Measurements from ENCODE around the gene PLEKHM3.

Gene PLEKHM3

GRCh38 chr2:208025037-208025813 is at the start of gene PLEKHM3:
Gene PLEKHM3 (minus strand): TSS chr2:208025527. CDS start chr2:208001639, 23,888 bp downstream.
- peak; percentile 82 for DNase-seq (ENCODE audit: low spot score)

- no peak for DNase-seq (ENCODE audit: low spot score)
Measured at GRCh38 chr2:208074610-208075356, 49.5 kb upstream of the PLEKHM3 start.

GRCh38 chr2:208072250-208072892 is 47.0 kb upstream of the PLEKHM3 start:
- DNase-seq (ENCODE audit: low spot score) = peak; percentile 53

- DNase-seq (ENCODE audit: low spot score) = no peak
Measured at GRCh38 chr2:208069186-208069585, 43.9 kb upstream of the PLEKHM3 start.

GRCh38 chr2:208066016-208066415 is 40.7 kb upstream of the PLEKHM3 start:
- no peak for DNase-seq (ENCODE audit: low spot score)

- no peak for DNase-seq (ENCODE audit: low spot score)
Measured at GRCh38 chr2:208065476-208065875, 40.1 kb upstream of the PLEKHM3 start.

- DNase-seq (ENCODE audit: low spot score) = no peak
Measured at GRCh38 chr2:208064220-208064961, 39.1 kb upstream of the PLEKHM3 start.

GRCh38 chr2:208062961-208063360 is 37.6 kb upstream of the PLEKHM3 start:
- DNase-seq (ENCODE audit: low spot score) = no peak

GRCh38 chr2:208062113-208062512 is 36.8 kb upstream of the PLEKHM3 start:
- no peak for DNase-seq (ENCODE audit: low spot score)

GRCh38 chr2:208057108-208057507 is 31.8 kb upstream of the PLEKHM3 start:
- DNase-seq (ENCODE audit: low spot score) = no peak

GRCh38 chr2:208049441-208049840 is 24.1 kb upstream of the PLEKHM3 start:
- no peak for DNase-seq (ENCODE audit: low spot score)

- DNase-seq (ENCODE audit: low spot score) = no peak
Measured at GRCh38 chr2:208049006-208049405, 23.7 kb upstream of the PLEKHM3 start.

GRCh38 chr2:208047840-208048239 is 22.5 kb upstream of the PLEKHM3 start:
- no peak for DNase-seq (ENCODE audit: low spot score)

GRCh38 chr2:208046686-208047085 is 21.4 kb upstream of the PLEKHM3 start:
- no peak for DNase-seq (ENCODE audit: low spot score)

- DNase-seq (ENCODE audit: low spot score) = no peak
Measured at GRCh38 chr2:208042450-208042849, 17.1 kb upstream of the PLEKHM3 start.

GRCh38 chr2:208042041-208042440 is 16.7 kb upstream of the PLEKHM3 start:
- DNase-seq (ENCODE audit: low spot score) = no peak

- peak; percentile 54 for DNase-seq (ENCODE audit: low spot score)
Measured at GRCh38 chr2:208040199-208041171, 15.2 kb upstream of the PLEKHM3 start.

- no peak for DNase-seq (ENCODE audit: low spot score)
Measured at GRCh38 chr2:208039376-208040110, 14.2 kb upstream of the PLEKHM3 start.

- no peak for DNase-seq (ENCODE audit: low spot score)
Measured at GRCh38 chr2:208037564-208038487, 12.5 kb upstream of the PLEKHM3 start.

Data from globus pallidus (tissue), 1 donor.